ENCODE data around the gene ALOX12B. TPM values are rescaled to one million over a fixed set of nuclear protein-coding genes. Genes with fewer than 3 reads are reported as not detected.

The ALOX12B gene
- total and polyA plus RNA-seq, 2 experiments from 2014 or later: 0.16 to 1.4 TPM

GRCh38 chr17:8048736-8049135 lies 38.8 kb downstream of the ALOX12B start:
- Histone ChIP-seq H3K4me1 (ENCODE audit: insufficient read depth) (no peaks in the 10 kb centered on the region), H3K27me3 (ENCODE audit: insufficient read depth) (no peaks in the 10 kb centered on the region), H3K79me2 (replicated peaks; ENCODE audit: insufficient read depth) (no peaks in the 10 kb centered on the region), H3K36me3 (ENCODE audit: insufficient read depth) (no peaks in the 10 kb centered on the region), H3K27ac (ENCODE audit: low read depth) (no peak overlapping the region), H3K9me2 (ENCODE audit: insufficient read depth) (no peaks in the 10 kb centered on the region), H2AFZ (no peak overlapping the region), H4K20me1 (replicated peaks; ENCODE audit: insufficient read depth) (no peaks in the 10 kb centered on the region), H3F3A (replicated peaks; ENCODE audit: low read depth) (no peaks in the 10 kb centered on the region), H3K4me2 (no peak overlapping the region), H3K4me3 (no peak overlapping the region)
- no peak for TF ChIP-seq CREB1 (CRISPR knock-in tag; IDR thresholded peaks at IDR 0.05; ENCODE audit: low read depth)
- TF ChIP-seq ZNF462 (CRISPR knock-in tag; IDR thresholded peaks at IDR 0.05): no peak
- TF ChIP-seq ZNF114 (CRISPR knock-in tag; IDR thresholded peaks at IDR 0.05): no peak
- no peak for TF ChIP-seq EZH2phosphoT487 (IDR thresholded peaks at IDR 0.05; ENCODE audit: unreplicated experiment)
- no peak for TF ChIP-seq EZH2 (IDR thresholded peaks at IDR 0.05; ENCODE audit: low read depth, unreplicated experiment)
- no peak for TF ChIP-seq STAT1 (IDR thresholded peaks at IDR 0.05; ENCODE audit: unreplicated experiment)
- TF ChIP-seq ETS1 (IDR thresholded peaks at IDR 0.05): no peak
- no peak for TF ChIP-seq CTCF (conservative IDR thresholded peaks at IDR 0.05; ENCODE audit: low read depth in 2 of 2)
- no peak for TF ChIP-seq ZNF331 (CRISPR knock-in tag; IDR thresholded peaks at IDR 0.05; ENCODE audit: low read depth)
- TF ChIP-seq JUNB (IDR thresholded peaks at IDR 0.05; ENCODE audit: unreplicated experiment): no peak
- no peak for TF ChIP-seq REST (IDR thresholded peaks at IDR 0.05; ENCODE audit: unreplicated experiment)
- TF ChIP-seq NANOG (IDR thresholded peaks at IDR 0.05; ENCODE audit: borderline replicate concordance): no peak
- Mint-ChIP-seq H3K36me3 (ENCODE audit: low read depth) (no peaks in the 10 kb centered on the region), H3K9me3 (no peaks in the 10 kb centered on the region), H3K27me3 (ENCODE audit: insufficient read depth, low read depth, poor library complexity) (no peaks in the 10 kb centered on the region), H3K4me1 (peaks cover 2% of the 10 kb centered on the region; the same call in 2 of the 3 replicates), H3K27ac (no peak overlapping the region), H3K4me3 (no peak overlapping the region)
- no peak for DNase-seq (ENCODE audit: low spot score)
- ATAC-seq: no peak

All from GM23338 (cell line).